Islet precursor cell (in vitro differentiated cells): ENCODE data around the gene ZNF653.
A peak's percentile ranks its signal among the peaks of the same experiment; 100 is the strongest.

ENCODE experiments used
- DNase-seq: peaks from one replicate; pipeline ENCODE4 v3.0.0-alpha.2; 2018

ZNF653 gene

GRCh38 chr19:11505504-11506100 is at the start of gene ZNF653:
ZNF653 (minus strand) TSS chr19:11505839; CDS start chr19:11505786, 53 bp downstream.
- DNase-seq = peak; percentile 94

- DNase-seq = no peak
These were observed 49.6 kb upstream of the ZNF653 start for GRCh38 chr19:11555246-11555645.

GRCh38 chr19:11554160-11554559 is 48.5 kb upstream of the ZNF653 start:
- no peak for DNase-seq

GRCh38 chr19:11552666-11553372 is 47.2 kb upstream of the ZNF653 start:
- DNase-seq = no peak

GRCh38 chr19:11551603-11552235 is 46.1 kb upstream of the ZNF653 start:
- peak; percentile 73 for DNase-seq

GRCh38 chr19:11550265-11550664 is 44.6 kb upstream of the ZNF653 start:
- no peak for DNase-seq

GRCh38 chr19:11549386-11549953 is 43.8 kb upstream of the ZNF653 start:
- no peak for DNase-seq

- no peak for DNase-seq
These were observed 42.5 kb upstream of the ZNF653 start for GRCh38 chr19:11547929-11548700.

- no peak for DNase-seq
These were observed 35.6 kb upstream of the ZNF653 start for GRCh38 chr19:11541238-11541637.

- DNase-seq = no peak
These were observed 35.0 kb upstream of the ZNF653 start for GRCh38 chr19:11540645-11541044.

- DNase-seq = peak; percentile 79
These were observed 34.1 kb upstream of the ZNF653 start for GRCh38 chr19:11539495-11540365.

- DNase-seq = peak; percentile 98
These were observed 32.8 kb upstream of the ZNF653 start, which contains the start of gene CNN1 for GRCh38 chr19:11538232-11539036. CNN1 (plus strand) TSS chr19:11538851; CDS start chr19:11538928, 77 bp downstream.

- peak; percentile 94 for DNase-seq
These were observed 30.4 kb upstream of the ZNF653 start for GRCh38 chr19:11535792-11536595.

GRCh38 chr19:11534948-11535347 is 29.3 kb upstream of the ZNF653 start:
- no peak for DNase-seq

- no peak for DNase-seq
These were observed 28.9 kb upstream of the ZNF653 start for GRCh38 chr19:11534538-11534937.

GRCh38 chr19:11530432-11530831 is 24.8 kb upstream of the ZNF653 start:
- DNase-seq = peak; percentile 93

GRCh38 chr19:11528551-11529341 is 23.1 kb upstream of the ZNF653 start, which contains the start of gene ECSIT:
ECSIT (minus strand) TSS chr19:11529134; CDS start chr19:11519170, 9,964 bp downstream.
- peak; percentile 100 for DNase-seq

GRCh38 chr19:11519138-11519537 is 13.5 kb upstream of the ZNF653 start:
- no peak for DNase-seq

- DNase-seq = no peak
These were observed 8.3 kb upstream of the ZNF653 start for GRCh38 chr19:11513946-11514345.
